Large intestine (tissue), 3 donors: ENCODE data around the gene SLC6A18. TPM values are rescaled to one million over a fixed set of nuclear protein-coding genes. Genes with fewer than 3 reads are reported as not detected.

Experiments
- DNase-seq, 2 donors: peaks; one replicate each; pipeline versions ENCODE4 v3.0.0 to v3.0.0-alpha.2; 2013
- H3K27ac ChIP-seq: one replicate; pipeline ENCODE4 v1.5.1; 2013; ENCODE audit warnings: low read length
- H3K27me3 ChIP-seq: 2 replicates; pipeline ENCODE4 v1.6.1; 2013; ENCODE audit warnings: low read length; ENCODE audit not compliant: control insufficient read depth, insufficient read depth
- H3K36me3 ChIP-seq: 2 replicates; pipeline ENCODE4 v1.6.1; 2013; ENCODE audit warnings: low read length; ENCODE audit not compliant: control insufficient read depth, insufficient read depth
- H3K4me1 ChIP-seq: one replicate; pipeline ENCODE4 v1.6.1; 2013; ENCODE audit warnings: low read length; ENCODE audit not compliant: control insufficient read depth, insufficient read depth
- H3K4me3 ChIP-seq: one replicate; pipeline ENCODE4 v1.5.1; 2013; ENCODE audit warnings: low read length
- H3K9me3 ChIP-seq: one replicate; pipeline ENCODE4 v1.6.1; 2013; ENCODE audit warnings: mild to moderate bottlenecking, low read depth, low read length, moderate library complexity; ENCODE audit not compliant: control insufficient read depth
- WGBS: methylation state at CpG from one replicate; pipeline ENCODE4 v1.1.5; 2013; ENCODE audit warnings: low lambda C conversion rate; ENCODE audit not compliant: insufficient coverage; 5-methylcytosine and 5-hydroxymethylcytosine counted together
- polyA plus RNA-seq: library from polyadenylated mRNA; unstranded; fragments of 120-200 nt; gene quantifications from one replicate; pipeline ENCODE4 v1.2.1, GENCODE V29; 2013

SLC6A18 gene
- polyA plus RNA-seq, 1 donor: 0.03 TPM

- Histone ChIP-seq H3K36me3 (peaks cover 70% of the 10 kb centered on the region), H3K27ac (no peak overlapping the region), H3K4me1 (no peaks in the 10 kb centered on the region), H3K9me3 (peaks cover 15% of the 10 kb centered on the region), H3K4me3 (no peak overlapping the region), H3K27me3 (no peaks in the 10 kb centered on the region)
- WGBS: 90% methylated on average over 2 of the region's 38 CpGs
- DNase-seq: no peak
Measured at GRCh38 chr5:1216211-1216917, 8.8 kb upstream of the SLC6A18 start.

- no peak overlapping the region for H3K27ac ChIP-seq
- H3K9me3 ChIP-seq: peaks cover 15% of the 10 kb centered on the region
- no peaks in the 10 kb centered on the region for H3K4me1 ChIP-seq
- no peak for DNase-seq
- H3K27me3 ChIP-seq: no peaks in the 10 kb centered on the region
- no peak overlapping the region for H3K4me3 ChIP-seq
- peaks cover 68% of the 10 kb centered on the region for H3K36me3 ChIP-seq
- no CpG with 5 or more reads among the region's 18 CpGs for WGBS
Measured at GRCh38 chr5:1216918-1217295, 8.3 kb upstream of the SLC6A18 start.

- Histone ChIP-seq H3K27ac (no peak overlapping the region), H3K4me3 (no peak overlapping the region), H3K36me3 (peaks cover 71% of the 10 kb centered on the region), H3K9me3 (peaks cover 11% of the 10 kb centered on the region), H3K27me3 (no peaks in the 10 kb centered on the region), H3K4me1 (no peaks in the 10 kb centered on the region)
- WGBS: 100% methylated on average over 1 of the region's 24 CpGs
- DNase-seq: no peak
Measured at GRCh38 chr5:1217596-1218206, 7.5 kb upstream of the SLC6A18 start.

GRCh38 chr5:1218351-1219080 lies 6.7 kb upstream of the SLC6A18 start:
- WGBS: no CpG with 5 or more reads among the region's 38 CpGs
- DNase-seq: no peak
- Histone ChIP-seq H3K36me3 (peaks cover 71% of the 10 kb centered on the region), H3K9me3 (peaks cover 9% of the 10 kb centered on the region), H3K4me1 (no peaks in the 10 kb centered on the region), H3K27ac (no peak overlapping the region), H3K4me3 (no peak overlapping the region), H3K27me3 (no peaks in the 10 kb centered on the region)

GRCh38 chr5:1219098-1219767 lies 5.9 kb upstream of the SLC6A18 start:
- H3K36me3 ChIP-seq: peaks cover 68% of the 10 kb centered on the region
- H3K4me1 ChIP-seq: no peaks in the 10 kb centered on the region
- no peak overlapping the region for H3K4me3 ChIP-seq
- H3K27ac ChIP-seq: no peak overlapping the region
- no peaks in the 10 kb centered on the region for H3K27me3 ChIP-seq
- DNase-seq: no peak
- H3K9me3 ChIP-seq: peaks cover 6% of the 10 kb centered on the region
- 80% methylated on average over 1 of the region's 38 CpGs for WGBS

GRCh38 chr5:1219768-1220100 lies 5.4 kb upstream of the SLC6A18 start:
- no CpG with 5 or more reads among the region's 11 CpGs for WGBS
- H3K27me3 ChIP-seq: no peaks in the 10 kb centered on the region
- H3K9me3 ChIP-seq: peaks cover 8% of the 10 kb centered on the region

GRCh38 chr5:1220351-1220750 lies 4.8 kb upstream of the SLC6A18 start:
- H3K4me1 ChIP-seq: no peaks in the 10 kb centered on the region
- peaks cover 9% of the 10 kb centered on the region for H3K9me3 ChIP-seq
- H3K27ac ChIP-seq: no peak overlapping the region
- peaks cover 61% of the 10 kb centered on the region for H3K36me3 ChIP-seq
- H3K4me3 ChIP-seq: no peak overlapping the region
- no peaks in the 10 kb centered on the region for H3K27me3 ChIP-seq
- WGBS: no CpG with 5 or more reads among the region's 9 CpGs
- no peak for DNase-seq

More at GRCh38 chr5:1219768-1220100, 5.4 kb upstream of the SLC6A18 start:
- DNase-seq: no peak
- Histone ChIP-seq H3K36me3 (peaks cover 65% of the 10 kb centered on the region), H3K27ac (no peak overlapping the region), H3K4me3 (no peak overlapping the region), H3K4me1 (no peaks in the 10 kb centered on the region)

- Histone ChIP-seq H3K27me3 (no peaks in the 10 kb centered on the region), H3K4me1 (no peaks in the 10 kb centered on the region), H3K36me3 (peaks cover 56% of the 10 kb centered on the region), H3K4me3 (no peak overlapping the region), H3K27ac (no peak overlapping the region), H3K9me3 (peaks cover 9% of the 10 kb centered on the region)
- DNase-seq: no peak
- WGBS: no CpG with 5 or more reads among the region's 19 CpGs
Measured at GRCh38 chr5:1220831-1221230, 4.3 kb upstream of the SLC6A18 start.

GRCh38 chr5:1221721-1222120 lies 3.5 kb upstream of the SLC6A18 start:
- DNase-seq: no peak
- Histone ChIP-seq H3K27ac (no peak overlapping the region), H3K4me3 (no peak overlapping the region), H3K9me3 (peaks cover 8% of the 10 kb centered on the region), H3K4me1 (no peaks in the 10 kb centered on the region), H3K27me3 (no peaks in the 10 kb centered on the region), H3K36me3 (peaks cover 48% of the 10 kb centered on the region)
- no CpG with 5 or more reads among the region's 10 CpGs for WGBS

- WGBS: 100% methylated on average over 2 of the region's 9 CpGs
- H3K4me1 ChIP-seq: no peaks in the 10 kb centered on the region
- H3K27me3 ChIP-seq: no peaks in the 10 kb centered on the region
Measured at GRCh38 chr5:1222147-1222546, 3.0 kb upstream of the SLC6A18 start.

More at GRCh38 chr5:1222147-1222546, 3.0 kb upstream of the SLC6A18 start:
- peaks cover 8% of the 10 kb centered on the region for H3K9me3 ChIP-seq
- no peak overlapping the region for H3K4me3 ChIP-seq
- no peak for DNase-seq
- H3K27ac ChIP-seq: no peak overlapping the region
- H3K36me3 ChIP-seq: peaks cover 44% of the 10 kb centered on the region
